HG03571 (cell line): Measurements from ENCODE around the gene PKLR.
A peak's percentile ranks its signal among the peaks of the same experiment; 100 is the strongest.

Experiments
- ATAC-seq: cut with Tn5 transposase; IDR thresholded peaks from one replicate; pipeline ENCODE4 v1.9.1; 2021; ENCODE audit not compliant: unreplicated experiment

The PKLR gene

GRCh38 chr1:155285631-155286044, 15.6 kb downstream of the PKLR start:
- no peak for ATAC-seq

- ATAC-seq, result no peak
Measured at GRCh38 chr1:155285063-155285462, 16.2 kb downstream of the PKLR start.

GRCh38 chr1:155284476-155284875, 16.8 kb downstream of the PKLR start:
- no peak for ATAC-seq

GRCh38 chr1:155282488-155283091, 18.6 kb downstream of the PKLR start:
- no peak for ATAC-seq

- no peak for ATAC-seq
Measured at GRCh38 chr1:155279268-155279667, 22.0 kb downstream of the PKLR start.

- no peak for ATAC-seq
Measured at GRCh38 chr1:155278689-155279160, 22.5 kb downstream of the PKLR start.

GRCh38 chr1:155277902-155278688, 23.1 kb downstream of the PKLR start:
- ATAC-seq, result no peak

GRCh38 chr1:155277070-155277901, 24.0 kb downstream of the PKLR start, which contains the start of gene HCN3:
Gene HCN3, plus strand, starts transcription at chr1:155277463. Its CDS starts 128 bp downstream, at chr1:155277591.
- peak; percentile 42 for ATAC-seq

- ATAC-seq, result peak; percentile 73
Measured at GRCh38 chr1:155273343-155274245, 27.6 kb downstream of the PKLR start, which contains the start of gene CLK2. Gene CLK2, minus strand, starts transcription at chr1:155273504. Its CDS starts 2,527 bp downstream, at chr1:155270977.

- ATAC-seq, result peak; percentile 31
Measured at GRCh38 chr1:155272466-155273342, 28.5 kb downstream of the PKLR start.

- ATAC-seq, result no peak
Measured at GRCh38 chr1:155269381-155269780, 31.9 kb downstream of the PKLR start.

GRCh38 chr1:155268630-155269029, 32.6 kb downstream of the PKLR start:
- ATAC-seq, result no peak

- ATAC-seq, result no peak
Measured at GRCh38 chr1:155267373-155267772, 33.9 kb downstream of the PKLR start.

- ATAC-seq, result no peak
Measured at GRCh38 chr1:155266553-155266952, 34.7 kb downstream of the PKLR start.

- ATAC-seq, result no peak
Measured at GRCh38 chr1:155263067-155263466, 38.2 kb downstream of the PKLR start.

- peak; percentile 88 for ATAC-seq
Measured at GRCh38 chr1:155261852-155262673, 39.2 kb downstream of the PKLR start, which contains the start of gene SCAMP3. Gene SCAMP3, minus strand, starts transcription at chr1:155262360. Its CDS starts 209 bp downstream, at chr1:155262151.

- no peak for ATAC-seq
Measured at GRCh38 chr1:155261493-155261851, 39.8 kb downstream of the PKLR start.

- ATAC-seq, result no peak
Measured at GRCh38 chr1:155260276-155260675, 41.0 kb downstream of the PKLR start.
